ENCODE measurements around the gene PIK3R1. TPM values are rescaled to one million over a fixed set of nuclear protein-coding genes. Genes with fewer than 3 reads are reported as not detected.

The PIK3R1 gene
- total RNA-seq, 1 donor from 2014 or later: 80.4 TPM

DNA sequence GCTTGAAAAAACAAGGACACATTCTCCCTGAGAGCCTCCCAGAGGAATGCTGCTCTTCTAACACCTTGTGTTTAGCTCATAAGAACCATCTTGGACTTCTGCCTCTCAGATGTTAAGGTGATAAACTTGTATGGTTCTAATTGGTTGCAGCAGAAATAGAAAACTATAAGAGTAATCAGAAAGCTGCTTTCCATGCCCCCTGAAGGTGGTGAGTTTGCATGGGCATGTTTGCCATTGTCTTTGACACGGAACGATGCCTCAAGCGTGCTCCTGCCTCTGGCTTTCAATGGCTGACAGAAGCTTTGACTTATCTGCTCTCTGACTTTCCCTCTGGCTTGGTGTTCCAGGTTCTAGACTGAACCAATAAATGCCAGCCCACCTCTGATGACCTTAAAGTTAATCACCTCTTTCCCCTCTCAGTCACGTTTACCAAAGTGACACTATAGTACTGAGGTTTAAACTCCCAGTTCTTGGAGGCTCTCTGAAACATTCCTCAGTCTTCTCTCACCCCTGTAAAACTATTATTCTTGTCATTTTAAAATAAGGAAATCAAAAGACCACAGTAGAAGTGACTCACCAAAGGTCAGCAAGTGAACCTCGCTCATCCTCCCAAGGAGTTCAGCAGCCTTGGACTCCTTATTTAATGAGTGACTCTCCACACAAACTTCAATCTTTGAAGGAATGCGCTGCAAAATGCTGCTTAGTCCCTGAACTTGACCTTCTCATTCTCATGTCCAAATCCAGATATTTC is 103.6 kb downstream of the PIK3R1 start:
- Mint-ChIP-seq H3K9me3 (peaks cover 17% of the 10 kb centered on the region), H3K27ac (no peak overlapping the region), H3K4me1 (peaks cover 4% of the 10 kb centered on the region), H3K36me3 (no peaks in the 10 kb centered on the region), H3K4me3 (no peak overlapping the region), H3K27me3 (ENCODE audit: low read depth) (no peaks in the 10 kb centered on the region)
- TF ChIP-seq, protein P1, sequence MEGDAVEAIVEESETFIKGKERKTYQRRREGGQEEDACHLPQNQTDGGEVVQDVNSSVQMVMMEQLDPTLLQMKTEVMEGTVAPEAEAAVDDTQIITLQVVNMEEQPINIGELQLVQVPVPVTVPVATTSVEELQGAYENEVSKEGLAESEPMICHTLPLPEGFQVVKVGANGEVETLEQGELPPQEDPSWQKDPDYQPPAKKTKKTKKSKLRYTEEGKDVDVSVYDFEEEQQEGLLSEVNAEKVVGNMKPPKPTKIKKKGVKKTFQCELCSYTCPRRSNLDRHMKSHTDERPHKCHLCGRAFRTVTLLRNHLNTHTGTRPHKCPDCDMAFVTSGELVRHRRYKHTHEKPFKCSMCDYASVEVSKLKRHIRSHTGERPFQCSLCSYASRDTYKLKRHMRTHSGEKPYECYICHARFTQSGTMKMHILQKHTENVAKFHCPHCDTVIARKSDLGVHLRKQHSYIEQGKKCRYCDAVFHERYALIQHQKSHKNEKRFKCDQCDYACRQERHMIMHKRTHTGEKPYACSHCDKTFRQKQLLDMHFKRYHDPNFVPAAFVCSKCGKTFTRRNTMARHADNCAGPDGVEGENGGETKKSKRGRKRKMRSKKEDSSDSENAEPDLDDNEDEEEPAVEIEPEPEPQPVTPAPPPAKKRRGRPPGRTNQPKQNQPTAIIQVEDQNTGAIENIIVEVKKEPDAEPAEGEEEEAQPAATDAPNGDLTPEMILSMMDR (IDR thresholded peaks at IDR 0.05; ENCODE audit: unreplicated experiment): no peak
- no peak for DNase-seq (ENCODE audit: low spot score in 2 of 2, unreplicated experiment in 2 of 2)

DNA sequence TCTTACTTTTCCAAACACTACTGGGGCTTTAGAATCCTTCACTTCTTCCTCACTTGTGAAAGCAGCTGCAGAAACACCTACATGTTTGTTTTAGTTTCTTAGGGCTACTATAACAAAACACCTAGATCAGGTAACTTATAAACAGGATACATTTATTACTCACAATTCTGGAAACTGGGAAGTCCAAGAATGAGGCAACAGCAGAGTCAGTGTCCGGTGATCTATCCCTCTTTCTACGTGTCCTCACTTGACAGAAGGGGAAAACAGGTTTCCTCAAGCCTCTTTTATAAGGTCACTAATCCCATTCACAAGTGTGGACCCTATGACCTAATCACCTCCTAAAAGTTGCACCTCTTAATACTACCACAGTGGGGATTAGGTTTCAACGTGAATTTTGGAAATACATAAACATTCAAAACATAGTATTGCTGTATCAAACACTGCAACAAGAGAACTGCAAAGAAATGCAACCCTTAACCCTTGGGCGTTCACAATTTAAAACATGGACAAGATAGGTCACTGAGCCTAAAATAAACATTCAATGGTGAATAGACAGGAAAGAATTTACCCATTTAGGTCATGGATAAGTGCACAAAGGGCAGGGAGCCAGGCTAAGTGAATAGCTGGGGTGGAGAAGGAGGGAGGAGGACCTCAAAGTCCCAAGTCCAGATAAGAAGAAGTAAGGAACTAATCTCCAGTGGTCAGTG is 104.3 kb downstream of the PIK3R1 start:
- no peak for DNase-seq (ENCODE audit: low spot score in 2 of 2, unreplicated experiment in 2 of 2)
- H3K4me3 Mint-ChIP-seq: no peak overlapping the region
- peaks cover 20% of the 10 kb centered on the region for H3K9me3 Mint-ChIP-seq
- H3K27me3 Mint-ChIP-seq (ENCODE audit: low read depth): no peaks in the 10 kb centered on the region
- no peak overlapping the region for H3K27ac Mint-ChIP-seq
- TF ChIP-seq, protein P1 (IDR thresholded peaks at IDR 0.05; ENCODE audit: unreplicated experiment): no peak
- peaks cover 4% of the 10 kb centered on the region for H3K4me1 Mint-ChIP-seq
- peaks cover 3% of the 10 kb centered on the region for H3K36me3 Mint-ChIP-seq

DNA sequence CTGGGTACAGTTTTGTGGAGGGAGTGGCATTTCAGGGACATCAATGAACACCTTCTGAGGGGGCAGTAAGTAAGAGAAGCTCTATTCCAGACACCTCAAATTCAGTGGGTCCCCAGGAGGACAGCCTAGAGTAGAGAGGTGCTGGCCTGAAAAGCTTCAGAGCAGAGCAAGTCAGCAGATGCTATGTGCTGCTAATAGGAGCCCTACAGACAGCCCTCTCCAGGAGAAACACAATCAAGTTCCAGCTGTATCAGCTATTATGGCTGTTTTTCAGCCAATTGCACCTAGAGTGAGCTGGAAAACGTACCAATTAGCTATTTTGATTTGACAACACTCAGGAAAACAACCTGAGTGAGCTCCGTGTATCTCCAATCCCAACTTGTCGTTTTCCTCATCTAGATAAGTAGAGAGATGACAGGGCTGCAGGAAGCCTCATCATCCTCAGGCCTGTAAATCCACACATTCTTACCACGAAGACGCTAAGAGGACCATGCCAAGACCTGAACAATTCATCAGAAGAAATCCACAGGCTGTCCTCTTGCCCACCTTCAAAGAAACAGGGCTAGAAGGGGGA is 104.9 kb downstream of the PIK3R1 start:
- H3K27ac Mint-ChIP-seq: peak overlapping the region; percentile 39
- peaks cover 4% of the 10 kb centered on the region for H3K4me1 Mint-ChIP-seq
- H3K36me3 Mint-ChIP-seq: peaks cover 3% of the 10 kb centered on the region
- no peak overlapping the region for H3K4me3 Mint-ChIP-seq
- TF ChIP-seq, protein P1 (IDR thresholded peaks at IDR 0.05; ENCODE audit: unreplicated experiment): no peak
- no peaks in the 10 kb centered on the region for H3K27me3 Mint-ChIP-seq (ENCODE audit: low read depth)
- no peak for DNase-seq (ENCODE audit: low spot score in 2 of 2, unreplicated experiment in 2 of 2)
- H3K9me3 Mint-ChIP-seq: peaks cover 24% of the 10 kb centered on the region

DNA sequence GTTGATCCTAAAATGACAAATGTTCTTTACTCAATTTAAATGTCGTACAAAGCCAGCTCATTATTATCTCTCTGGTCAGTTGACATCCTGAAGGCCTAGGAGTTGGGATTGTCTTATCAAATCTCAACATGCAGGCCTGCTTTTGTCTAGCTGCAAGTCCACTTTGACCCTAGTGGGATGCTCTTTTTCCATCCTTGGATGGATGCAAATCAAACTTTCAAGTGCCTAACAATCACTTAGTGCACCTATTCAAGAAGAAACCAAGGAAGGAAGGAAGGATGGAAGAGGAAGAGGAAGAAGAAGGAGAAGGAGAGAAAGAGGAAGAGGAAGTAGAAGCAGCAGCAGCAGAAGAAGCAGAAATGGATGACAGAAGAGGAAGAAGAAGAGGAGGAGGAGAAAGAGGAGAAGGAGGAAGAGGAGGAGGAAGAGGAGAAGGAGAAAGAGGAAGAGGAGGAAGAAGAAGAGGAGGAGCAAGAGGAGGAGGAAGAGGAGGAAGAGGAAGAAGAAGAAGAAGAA is 109.6 kb downstream of the PIK3R1 start:
- TF ChIP-seq, protein P1 (IDR thresholded peaks at IDR 0.05; ENCODE audit: unreplicated experiment): no peak
- Mint-ChIP-seq H3K4me3 (no peak overlapping the region), H3K27ac (no peak overlapping the region), H3K36me3 (peaks cover 3% of the 10 kb centered on the region), H3K27me3 (ENCODE audit: low read depth) (no peaks in the 10 kb centered on the region), H3K9me3 (peaks cover 8% of the 10 kb centered on the region), H3K4me1 (no peaks in the 10 kb centered on the region)
- no peak for DNase-seq (ENCODE audit: low spot score in 2 of 2, unreplicated experiment in 2 of 2)

DNA sequence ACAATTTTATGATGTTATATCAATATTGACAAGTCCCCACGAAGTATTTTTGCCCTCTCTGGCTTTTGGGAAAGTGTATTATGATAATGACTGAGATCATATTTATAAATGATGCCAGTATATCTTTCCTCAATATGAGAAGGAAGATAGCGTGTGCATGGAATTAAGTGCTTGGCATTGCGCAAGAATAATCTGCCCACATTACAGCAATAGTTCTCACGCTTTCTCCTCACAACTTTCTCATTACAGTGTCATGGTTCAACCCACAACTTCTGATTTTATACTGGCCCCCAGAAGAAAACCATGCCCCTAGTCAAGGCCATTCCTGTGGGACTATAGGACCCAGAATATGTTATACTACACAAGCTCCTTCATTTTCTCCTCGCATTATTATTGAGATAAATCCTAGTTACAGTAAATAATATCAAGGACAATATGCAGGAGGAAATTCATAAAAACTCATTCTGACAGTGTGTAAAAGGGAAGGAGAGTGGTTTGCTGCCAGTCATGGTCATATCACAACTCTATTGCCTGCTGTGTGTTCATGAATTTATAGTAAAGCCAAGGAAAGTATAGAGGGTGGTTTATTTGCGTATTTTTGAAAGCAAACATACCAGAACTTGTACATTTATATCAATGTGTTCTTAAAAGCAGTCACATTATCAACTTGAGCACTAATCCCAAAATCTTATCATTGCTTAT is 114.1 kb downstream of the PIK3R1 start:
- TF ChIP-seq, protein P1 (IDR thresholded peaks at IDR 0.05; ENCODE audit: unreplicated experiment): no peak
- Mint-ChIP-seq H3K9me3 (peaks cover 6% of the 10 kb centered on the region), H3K27ac (no peak overlapping the region), H3K36me3 (peaks cover 2% of the 10 kb centered on the region), H3K4me3 (no peak overlapping the region), H3K27me3 (ENCODE audit: low read depth) (no peaks in the 10 kb centered on the region), H3K4me1 (peaks cover 14% of the 10 kb centered on the region)
- DNase-seq (ENCODE audit: low spot score in 2 of 2, unreplicated experiment in 2 of 2): no peak

Measured in mesothelial cell of epicardium (in vitro differentiated cells).